SK-N-SH treated with all-trans-retinoic acid at 6 μM for 48 hours (cell line): ENCODE measurements around the gene ST6GAL1.
A peak's percentile ranks its signal among the peaks of the same experiment; 100 is the strongest.

ENCODE experiments used
- ATAC-seq: fragments of 200-7000 bp; cut with Tn5 transposase; 3 replicates; pipeline ENCODE4 v1.9.1; 2020; ENCODE audit warnings: mild to moderate bottlenecking, moderate library complexity
- ARNTL ChIP-seq: fragments of 450-650 bp; formaldehyde crosslinking; IDR thresholded peaks from 2 replicates; pipeline ENCODE4 v1.5.0; 2020; ENCODE audit warnings: low read depth, mild to moderate bottlenecking, moderate library complexity, borderline replicate concordance
- CREB5 ChIP-seq: fragments of 250-450 bp; sonication (Bioruptor Pico); IDR thresholded peaks from 2 replicates; pipeline ENCODE4 v1.5.1; 2020; ENCODE audit warnings: low read depth, mild to moderate bottlenecking, moderate library complexity
- CSDC2 ChIP-seq: fragments of 250-450 bp; sonication (Bioruptor Pico); IDR thresholded peaks from 2 replicates; pipeline ENCODE4 v1.5.0; 2020; ENCODE audit warnings: mild to moderate bottlenecking, moderate library complexity
- CSRNP3 ChIP-seq: fragments of 250-450 bp; sonication (Bioruptor Pico); IDR thresholded peaks from 2 replicates; pipeline ENCODE4 v1.5.1; 2021; ENCODE audit warnings: mild to moderate bottlenecking, moderate library complexity
- GLIS3 ChIP-seq: fragments of 250-450 bp; sonication (Bioruptor Pico); IDR thresholded peaks from 2 replicates; pipeline ENCODE4 v1.5.0; 2020; ENCODE audit warnings: mild to moderate bottlenecking, moderate library complexity
- ISL1 ChIP-seq: fragments of 250-450 bp; sonication (Bioruptor Pico); IDR thresholded peaks from 2 replicates; pipeline ENCODE4 v2.1.2; 2022; ENCODE audit warnings: mild to moderate bottlenecking, moderate library complexity
- OSR1 ChIP-seq: fragments of 250-450 bp; sonication (Bioruptor Pico); IDR thresholded peaks from 2 replicates; pipeline ENCODE4 v1.8.0; 2022; ENCODE audit warnings: moderate library complexity, mild to moderate bottlenecking, inconsistent platforms
- POU6F1 ChIP-seq: fragments of 250-450 bp; sonication (Bioruptor Pico); IDR thresholded peaks from 2 replicates; pipeline ENCODE4 v1.8.0; 2021; ENCODE audit warnings: low read depth, mild to moderate bottlenecking, moderate library complexity, borderline replicate concordance
- PPARA ChIP-seq: fragments of 250-450 bp; sonication (Bioruptor Pico); IDR thresholded peaks from 2 replicates; pipeline ENCODE4 v1.5.0; 2020; ENCODE audit warnings: mild to moderate bottlenecking, borderline replicate concordance
- RARB ChIP-seq: fragments of 250-450 bp; sonication (Bioruptor Pico); IDR thresholded peaks from 2 replicates; pipeline ENCODE4 v1.8.0; 2021; ENCODE audit warnings: mild to moderate bottlenecking, moderate library complexity
- SNAI2 ChIP-seq: fragments of 250-450 bp; sonication (Bioruptor Pico); IDR thresholded peaks from 2 replicates; pipeline ENCODE4 v1.5.0; 2020; ENCODE audit warnings: mild to moderate bottlenecking, moderate library complexity
- TCF4 ChIP-seq: fragments of 250-450 bp; sonication (Bioruptor Pico); IDR thresholded peaks from 2 replicates; pipeline ENCODE4 v1.8.0; 2021; ENCODE audit warnings: mild to moderate bottlenecking, moderate library complexity, borderline replicate concordance
- TOX ChIP-seq: fragments of 250-450 bp; sonication (Bioruptor Pico); IDR thresholded peaks from 2 replicates; pipeline ENCODE4 v1.8.0; 2021; ENCODE audit warnings: mild to moderate bottlenecking, moderate library complexity, borderline replicate concordance
- TSHZ2 ChIP-seq: fragments of 250-450 bp; sonication (Bioruptor Pico); IDR thresholded peaks from 2 replicates; pipeline ENCODE4 v1.5.0; 2020; ENCODE audit warnings: mild to moderate bottlenecking, moderate library complexity
- ZC3H10 ChIP-seq: fragments of 250-450 bp; sonication (Bioruptor Pico); IDR thresholded peaks from 2 replicates; pipeline ENCODE4 v1.5.1; 2021; ENCODE audit warnings: mild to moderate bottlenecking, moderate library complexity
- ZFP3 ChIP-seq: fragments of 250-450 bp; sonication (Bioruptor Pico); IDR thresholded peaks from 2 replicates; pipeline ENCODE4 v1.5.0; 2020; ENCODE audit warnings: mild to moderate bottlenecking, moderate library complexity
- ZFP30 ChIP-seq: fragments of 450-650 bp; formaldehyde crosslinking; IDR thresholded peaks from 2 replicates; pipeline ENCODE4 v1.5.0; 2022; ENCODE audit warnings: mild to moderate bottlenecking, moderate library complexity
- ZNF565 ChIP-seq: fragments of 450-650 bp; formaldehyde crosslinking; conservative IDR thresholded peaks from 2 replicates; pipeline ENCODE4 v1.5.0; 2020; ENCODE audit warnings: low read depth, mild to moderate bottlenecking, moderate library complexity
- ZNF70 ChIP-seq: fragments of 450-650 bp; formaldehyde crosslinking; IDR thresholded peaks from 2 replicates; pipeline ENCODE4 v1.5.0; 2020; ENCODE audit warnings: mild to moderate bottlenecking, moderate library complexity
- ZNF8 ChIP-seq: fragments of 450-650 bp; formaldehyde crosslinking; IDR thresholded peaks from 2 replicates; pipeline ENCODE4 v1.5.0; 2020; ENCODE audit warnings: mild to moderate bottlenecking, moderate library complexity

The ST6GAL1 gene

GRCh38 chr3:186976837-186977750, 46.8 kb downstream of the ST6GAL1 start:
- TF ChIP-seq SNAI2 = no peak
- no peak for TF ChIP-seq CSDC2
- TF ChIP-seq ISL1 (CRISPR knock-in tag) = no peak
- TF ChIP-seq ZNF565 = no peak
- TF ChIP-seq ARNTL = no peak
- TF ChIP-seq POU6F1 = no peak
- no peak for TF ChIP-seq CSRNP3 (CRISPR knock-in tag)
- TF ChIP-seq PPARA (CRISPR knock-in tag) = no peak
- no peak for TF ChIP-seq ZFP30 (CRISPR knock-in tag)
- no peak for TF ChIP-seq ZNF8 (CRISPR knock-in tag)
- no peak for TF ChIP-seq ZC3H10 (CRISPR knock-in tag)
- no peak for TF ChIP-seq TOX
- no peak for TF ChIP-seq GLIS3
- TF ChIP-seq CREB5 (CRISPR knock-in tag) = no peak
- no peak for ATAC-seq

- ATAC-seq = no peak
- TF ChIP-seq GLIS3 (no peak), ZFP3 (CRISPR knock-in tag) (peak; percentile 89)
Observed at GRCh38 chr3:186978712-186979111, 48.4 kb downstream of the ST6GAL1 start.

- no peak for ATAC-seq
- TF ChIP-seq GLIS3 (no peak), ZC3H10 (CRISPR knock-in tag) (no peak), TCF4 (no peak), TSHZ2 (CRISPR knock-in tag) (no peak), ZNF70 (no peak), TOX (no peak), ZNF8 (CRISPR knock-in tag) (no peak), CSDC2 (no peak), POU6F1 (no peak), SNAI2 (no peak), ZFP30 (CRISPR knock-in tag) (no peak), OSR1 (CRISPR knock-in tag) (no peak), ISL1 (CRISPR knock-in tag) (no peak), CSRNP3 (CRISPR knock-in tag) (no peak), RARB (CRISPR knock-in tag) (no peak), PPARA (CRISPR knock-in tag) (no peak)
Observed at GRCh38 chr3:186979852-186980251, 49.5 kb downstream of the ST6GAL1 start.
